SU-DHL-6 (cell line): Measurements from ENCODE around the gene PDPN.

ENCODE experiments used
- H2AFZ ChIP-seq: fragments of 200-600 bp; sonication (generic); 2 replicates; pipeline ENCODE4 v1.6.1; 2014; ENCODE audit warnings: low read depth, mild to moderate bottlenecking, moderate library complexity, mixed read lengths, antibody characterized with exemption, low read length; ENCODE audit not compliant: severe bottlenecking
- H3F3A ChIP-seq: fragments of 200-600 bp; shearing (Covaris generic); 2 replicates; pipeline ENCODE4 v1.6.0; 2016; ENCODE audit warnings: antibody characterized with exemption, mild to moderate bottlenecking; ENCODE audit not compliant: insufficient read depth
- H3K27ac ChIP-seq: fragments of 200-600 bp; sonication (generic); 2 replicates; pipeline ENCODE4 v1.5.1; 2016; ENCODE audit warnings: low read depth, mild to moderate bottlenecking, low read length, moderate library complexity, mixed read lengths
- H3K27me3 ChIP-seq: fragments of 200-600 bp; sonication (generic), shearing (Covaris generic); 2 replicates; pipeline ENCODE4 v1.6.0; 2014; ENCODE audit warnings: mild to moderate bottlenecking, low read length
- H3K36me3 ChIP-seq: fragments of 200-600 bp; sonication (generic); 2 replicates; pipeline ENCODE4 v1.6.1; 2014; ENCODE audit warnings: mild to moderate bottlenecking, low read length, mixed read lengths
- H3K4me2 ChIP-seq: fragments of 300-600, 200-600 bp; shearing (Covaris generic), sonication (generic); 2 replicates; pipeline ENCODE4 v1.6.0; 2014; ENCODE audit warnings: low read length, low read depth, mild to moderate bottlenecking; ENCODE audit not compliant: poor library complexity, severe bottlenecking
- H3K4me3 ChIP-seq: fragments of 200-600 bp; sonication (generic); 2 replicates; pipeline ENCODE4 v1.5.1; 2014; ENCODE audit warnings: antibody characterized with exemption, low read length, mild to moderate bottlenecking, mixed read lengths; ENCODE audit not compliant: insufficient read depth, poor library complexity, severe bottlenecking
- H3K79me2 ChIP-seq: fragments of 200-600 bp; sonication (generic); 2 replicates; pipeline ENCODE4 v1.6.1; 2014; ENCODE audit warnings: mild to moderate bottlenecking, low read length, moderate library complexity; ENCODE audit not compliant: insufficient read depth
- H3K9ac ChIP-seq: fragments of 200-600 bp; sonication (generic); 2 replicates; pipeline ENCODE4 v1.7.0; 2014; ENCODE audit warnings: mild to moderate bottlenecking, low read length
- H3K9me2 ChIP-seq: fragments of 200-600 bp; sonication (generic); replicated peaks from 2 replicates; pipeline ENCODE4 v1.6.1; 2014; ENCODE audit warnings: low read length; ENCODE audit not compliant: insufficient read depth
- H3K9me3 ChIP-seq: fragments of 200-600 bp; sonication (generic); 2 replicates; pipeline ENCODE4 v1.6.1; 2014; ENCODE audit warnings: low read length, mixed read lengths; ENCODE audit not compliant: insufficient read depth
- H4K20me1 ChIP-seq: fragments of 200-600 bp; sonication (generic); 2 replicates; pipeline ENCODE4 v1.6.1; 2014; ENCODE audit warnings: low read depth, mild to moderate bottlenecking, antibody characterized with exemption, low read length, moderate library complexity, mixed read lengths
- CTCF ChIP-seq: fragments of 200-600 bp; sonication (generic); IDR thresholded peaks from one replicate; pipeline ENCODE4 v1.5.1; 2017; ENCODE audit warnings: antibody characterized with exemption, mild to moderate bottlenecking, low read length, moderate library complexity; ENCODE audit not compliant: insufficient read depth, poor library complexity, severe bottlenecking
- EZH2phosphoT487 ChIP-seq: fragments of 200-600 bp; sonication (generic), shearing (Covaris generic); conservative IDR thresholded peaks from 2 replicates; pipeline ENCODE4 v1.6.1; 2018; ENCODE audit warnings: mild to moderate bottlenecking, antibody characterized with exemption, low read length, moderate library complexity, mixed read lengths

The PDPN gene

DNA sequence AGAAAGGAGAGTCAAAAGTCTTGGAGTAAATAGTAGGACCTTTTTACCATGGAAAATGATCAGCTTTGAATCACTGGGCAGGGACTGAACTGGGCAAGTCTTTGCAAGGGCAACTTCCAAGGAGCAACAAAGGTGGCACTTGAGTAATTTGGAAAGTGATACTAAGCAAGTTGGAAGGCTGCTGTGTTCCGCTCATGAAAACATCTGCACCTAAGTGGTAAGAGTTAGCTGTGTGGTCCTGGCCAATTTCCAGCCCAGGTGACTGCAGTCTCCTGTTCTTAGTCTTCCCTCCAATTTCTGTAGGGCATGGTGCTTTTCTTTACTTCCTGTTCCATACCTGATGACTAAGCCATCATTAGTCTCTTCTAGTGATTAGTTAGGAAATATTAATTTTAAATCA, 80.8 kb downstream of the PDPN start:
- Histone ChIP-seq H3K9me3 (no peaks in the 10 kb centered on the region; the same call in 1 of the 2 replicates), H2AFZ (no peak overlapping the region), H3K79me2 (no peaks in the 10 kb centered on the region), H3K9ac (no peak overlapping the region), H3K27ac (no peak overlapping the region), H3K27me3 (no peaks in the 10 kb centered on the region), H3K4me2 (no peak overlapping the region), H3K4me3 (no peak overlapping the region), H4K20me1 (no peaks in the 10 kb centered on the region), H3K9me2 (no peaks in the 10 kb centered on the region), H3F3A (peaks cover 28% of the 10 kb centered on the region), H3K36me3 (no peaks in the 10 kb centered on the region)
- no peak for TF ChIP-seq EZH2phosphoT487
- no peak for TF ChIP-seq CTCF

- Histone ChIP-seq H3K27ac (peak overlapping the region; percentile 82), H3K9me3 (no peaks in the 10 kb centered on the region), H3K9ac (peak overlapping the region; percentile 38)
Measured at GRCh38 chr1:13666317-13666716, 82.7 kb downstream of the PDPN start.

More at GRCh38 chr1:13666317-13666716, 82.7 kb downstream of the PDPN start:
- Histone ChIP-seq H3K27me3 (no peaks in the 10 kb centered on the region), H3K36me3 (no peaks in the 10 kb centered on the region), H2AFZ (no peak overlapping the region), H3F3A (peaks cover 28% of the 10 kb centered on the region), H3K9me2 (no peaks in the 10 kb centered on the region), H4K20me1 (no peaks in the 10 kb centered on the region), H3K4me2 (peak overlapping the region; percentile 50), H3K79me2 (no peaks in the 10 kb centered on the region), H3K4me3 (no peak overlapping the region)
- no peak for TF ChIP-seq CTCF
- TF ChIP-seq EZH2phosphoT487: no peak
